HepG2 (cell line): ENCODE data around the gene KLC4. TPM values are rescaled to one million over a fixed set of nuclear protein-coding genes. Genes with fewer than 3 reads are reported as not detected.
A peak's percentile ranks its signal among the peaks of the same experiment; 100 is the strongest.

Experiments used
- ATAC-seq: fragments of 200-7000 bp; cut with Tn5 transposase; 3 replicates; pipeline ENCODE4 v1.9.1; 2020; ENCODE audit warnings: mild to moderate bottlenecking, moderate library complexity
- BruUV-seq: library from RNA; stranded (reverse); fragments of 400-500 nt; replicated peaks from 2 replicates; lab custom pipeline; 2021; lab: Mats Ljungman, UMichigan
- CTCF ChIA-PET: fragments of 300-600 bp; formaldehyde crosslinking; extraction: SDS; loops from one replicate; lab custom pipeline; 2021; ENCODE audit warnings: low total read pairs, inconsistent platforms, low intra/inter-chr PET ratio; lab: Yijun Ruan, JAX
- POLR2A ChIA-PET: fragments of 350-600 bp; sonication (Branson Sonifier 250); formaldehyde crosslinking; loops from one replicate; lab custom pipeline; 2020; ENCODE audit warnings: antibody characterized with exemption, inconsistent platforms; lab: Yijun Ruan, JAX
- DNase-seq: peaks from one replicate; pipeline ENCODE4 v3.0.0-alpha.2; 2015; ENCODE audit warnings: low spot score
- FAIRE-seq: peaks from 3 replicates; lab custom pipeline; 2011; peaks lifted over from hg19 to GRCh38; lab: Jason Lieb, UNC
- H2AFZ ChIP-seq: one replicate; pipeline ENCODE4 v1.6.1; 2011; ENCODE audit warnings: low read length, inconsistent platforms
- H3K27ac ChIP-seq: fragments of 300-600 bp; 3 replicates; pipeline ENCODE4 v1.8.0; 2011; ENCODE audit warnings: mixed run types, mild to moderate bottlenecking, mixed read lengths, low read length, inconsistent platforms; ENCODE audit not compliant: insufficient read depth; ENCODE audit errors: extremely low read length
- H3K27me3 ChIP-seq, 2 experiments: fragments of 200-600 bp in 1 of 2; 2 replicates in 1 of 2; 3 replicates in 1 of 2; pipeline versions ENCODE4 v1.6.0 to v1.8.0; 2011; ENCODE audit warnings: low read length in 2 of 2, mild to moderate bottlenecking in 2 of 2, moderate library complexity in 2 of 2, inconsistent platforms in 1 of 2; ENCODE audit not compliant: insufficient read depth in 2 of 2, control insufficient read depth in 1 of 2
- H3K36me3 ChIP-seq, 2 experiments: fragments of 200-600 bp in 1 of 2; replicated peaks in 1 of 2; 2 replicates in 1 of 2; 3 replicates in 1 of 2; pipeline versions ENCODE4 v1.5.1 to v1.8.0; 2011; ENCODE audit warnings: low read length in 2 of 2, inconsistent platforms in 1 of 2; ENCODE audit not compliant: insufficient read depth in 2 of 2, control insufficient read depth in 1 of 2
- H3K4me1 ChIP-seq: 2 replicates; pipeline ENCODE4 v1.5.1; 2012; ENCODE audit warnings: low read length, inconsistent platforms; ENCODE audit not compliant: insufficient read depth
- H3K4me2 ChIP-seq: 2 replicates; pipeline ENCODE4 v1.6.0; 2011; ENCODE audit warnings: low read depth, low read length, inconsistent platforms
- H3K4me3 ChIP-seq, 3 experiments: fragments of 200-600 bp in 1 of 3; sonication (generic), shearing (Covaris generic) in 1 of 3; replicated peaks in 1 of 3; 2 replicates each; pipeline ENCODE4 v1.5.1; 2011 to 2016; ENCODE audit warnings: low read length in 3 of 3, inconsistent platforms in 2 of 3, low read depth in 2 of 3, mild to moderate bottlenecking in 2 of 3, control low read depth in 1 of 3, mixed read lengths in 1 of 3; ENCODE audit not compliant: insufficient read depth in 1 of 3
- H3K79me2 ChIP-seq: one replicate; pipeline ENCODE4 v1.6.1; 2011; ENCODE audit warnings: low read length, inconsistent platforms; ENCODE audit not compliant: insufficient read depth
- H3K9ac ChIP-seq: 2 replicates; pipeline ENCODE4 v1.6.0; 2011; ENCODE audit warnings: mild to moderate bottlenecking, low read depth, low read length, inconsistent platforms; ENCODE audit not compliant: insufficient read depth
- H3K9me3 ChIP-seq: 2 replicates; pipeline ENCODE4 v1.5.1; 2012; ENCODE audit warnings: mild to moderate bottlenecking, low read length
- H4K20me1 ChIP-seq: 2 replicates; pipeline ENCODE4 v1.6.0; 2011; ENCODE audit warnings: inconsistent platforms, mild to moderate bottlenecking, low read length, moderate library complexity; ENCODE audit not compliant: insufficient read depth
- KMT2A ChIP-seq: sonication (generic); formaldehyde crosslinking; IDR thresholded peaks from 2 replicates; pipeline ENCODE4 v1.4.0; 2020; ENCODE audit warnings: missing genetic modification reagents
- RARA ChIP-seq: IDR thresholded peaks from 2 replicates; pipeline ENCODE4 v1.6.1; 2016; ENCODE audit warnings: missing genetic modification reagents, missing compliant biosample characterization
- TCF7 ChIP-seq: sonication (generic); IDR thresholded peaks from 2 replicates; pipeline ENCODE4 v1.6.1; 2016; ENCODE audit warnings: antibody characterized with exemption, low read depth
- ZFP36L2 ChIP-seq: sonication (generic); formaldehyde crosslinking; IDR thresholded peaks from 2 replicates; pipeline ENCODE4 v1.4.0; 2020; ENCODE audit warnings: missing genetic modification reagents
- ZNF143 ChIP-seq: sonication (generic); formaldehyde crosslinking; IDR thresholded peaks from 2 replicates; pipeline ENCODE4 v1.4.0; 2020; ENCODE audit warnings: missing genetic modification reagents
- ZNF24 ChIP-seq: fragments of 450-650 bp; IDR thresholded peaks from 2 replicates; pipeline ENCODE4 v1.6.1; 2017; ENCODE audit warnings: antibody characterized with exemption, mild to moderate bottlenecking
- ZNF333 ChIP-seq: sonication (generic); formaldehyde crosslinking; IDR thresholded peaks from 2 replicates; pipeline ENCODE4 v1.4.0; 2020; ENCODE audit warnings: mild to moderate bottlenecking, missing genetic modification reagents, borderline replicate concordance
- ZNF547 ChIP-seq: sonication (generic); formaldehyde crosslinking; IDR thresholded peaks from 2 replicates; pipeline ENCODE4 v1.5.1; 2020; ENCODE audit warnings: mild to moderate bottlenecking, missing genetic modification reagents
- WGBS: methylation state at CpG from one replicate; pipeline ENCODE4 v1.1.6; 2017; ENCODE audit warnings: low lambda C conversion rate; 5-methylcytosine and 5-hydroxymethylcytosine counted together
- in situ Hi-C: cut with HindIII; loops from 2 replicates; pipeline ENCODE4 v1.10.0; 2017; ENCODE audit warnings: low pct_unique_long_range_greater_than_20kb; ENCODE audit not compliant: extremely low pct_ligation_motif_present
- intact Hi-C: fragments of 100-400 bp; cut with micrococcal nuclease; formaldehyde crosslinking; loops from one replicate; pipeline ENCODE4 v1.10.0; 2022; ENCODE audit not compliant: unreplicated experiment
- polyA plus RNA-seq, 8 experiments: library from polyadenylated mRNA; depleted of rRNA in 3 of 8; stranded (reverse) in 7 of 8; unstranded in 1 of 8; fragments of >200 nt; fragmentation: Illumina TruSeq in 4 of 8; extraction: Trizol in 4 of 8; gene quantifications; 2 replicates each; pipeline versions ENCODE4 v1.2.1 to v1.2.3, GENCODE V29; 2011 to 2016; ENCODE audit warnings: low read depth in 4 of 8, missing spikeins in 1 of 8, mixed read lengths in 1 of 8; ENCODE audit not compliant: insufficient read depth in 1 of 8
- total RNA-seq, 5 experiments: library from RNA; depleted of rRNA; stranded (reverse); fragments of >200 nt; fragmentation: Illumina TruSeq; extraction: Trizol; gene quantifications; 2 replicates each; pipeline ENCODE4 v1.2.3, GENCODE V29; 2016; ENCODE audit warnings: low read depth in 1 of 5
- TF ChIP-seq, protein P1 (sequence below): sonication (generic); formaldehyde crosslinking; IDR thresholded peaks from 2 replicates; pipeline ENCODE4 v1.5.1; 2020; ENCODE audit warnings: mild to moderate bottlenecking, missing genetic modification reagents, borderline replicate concordance
- TF ChIP-seq, protein P2 (sequence below): sonication (generic); formaldehyde crosslinking; IDR thresholded peaks from 2 replicates; pipeline ENCODE4 v1.4.0; 2020; ENCODE audit warnings: missing genetic modification reagents
- TF ChIP-seq, protein P3 (sequence below), 2 experiments: sonication (generic) in 1 of 2; formaldehyde crosslinking in 1 of 2; IDR thresholded peaks; 2 replicates each; pipeline versions ENCODE4 v1.6.1 to v1.9.0; 2014 to 2022; ENCODE audit warnings: antibody characterized with exemption in 1 of 2, borderline replicate concordance in 1 of 2, inconsistent platforms in 1 of 2, low read depth in 1 of 2, missing genetic modification reagents in 1 of 2

The KLC4 gene
- total and polyA plus RNA-seq, 2 of the 13 experiments (the other 11 are each of a cell fraction or from before 2014, with no cell fraction given) = 45.4 to 70.4 TPM

DNA sequence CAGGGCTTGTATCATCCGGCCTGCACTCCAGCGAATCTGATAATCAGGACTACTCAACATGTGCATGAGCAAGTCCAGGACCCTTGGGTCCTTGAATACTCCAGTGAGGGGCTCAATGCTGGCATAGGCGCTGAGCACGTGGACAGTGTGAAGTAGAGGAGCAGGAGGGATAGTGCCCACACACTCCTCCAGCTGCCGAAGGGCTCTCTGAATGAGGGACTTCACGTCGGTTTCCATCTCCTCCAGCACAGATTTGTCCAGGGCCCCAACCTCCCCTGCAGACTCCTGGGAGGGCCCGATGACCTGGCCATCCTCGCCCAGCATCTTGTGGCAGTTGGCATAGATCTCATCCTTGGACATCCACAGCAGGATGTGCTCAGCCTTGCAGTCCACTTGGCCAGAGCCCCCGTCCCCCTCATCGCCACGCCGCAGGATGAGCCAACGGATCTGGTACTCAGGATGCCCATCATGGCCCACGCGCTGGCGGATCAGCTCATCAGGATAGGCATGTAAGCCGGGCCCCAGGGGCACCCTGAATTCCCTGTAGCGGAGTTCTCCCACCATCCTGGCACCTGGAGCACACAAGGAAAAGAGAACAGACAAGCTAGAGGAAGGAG lies 7.1 kb upstream of the KLC4 start:
- POLR2A ChIA-PET = interaction anchor here (0.9 to 3.4 kb wide), 3 partner anchors 38 to 123 kb away, joined by 3 to 45 read pairs (median 16); partner anchors contain the start of genes CNPY3, KLHDC3 and MEA1
- Histone ChIP-seq H3K27me3 (no peaks in the 10 kb centered on the region), H3K9me3 (no peaks in the 10 kb centered on the region), H3K4me3 (peak overlapping the region; percentile 75 to 96 (median 94); a peak in 5 of 6 replicates), H3K4me2 (peak overlapping the region; percentile 91), H4K20me1 (no peaks in the 10 kb centered on the region), H3K9ac (peak overlapping the region; percentile 98), H3K36me3 (peaks cover 17 to 48% of the 10 kb centered on the region in 2 experiments), H3K4me1 (peaks cover 37% of the 10 kb centered on the region), H3K27ac (peak overlapping the region; percentile 84), H2AFZ (no peak overlapping the region), H3K79me2 (peaks cover 31% of the 10 kb centered on the region)
- CTCF ChIA-PET = no interaction called here
- BruUV-seq = TSS peak; percentile 42
- no peak for FAIRE-seq
- no peak for ATAC-seq
- WGBS = 96% methylated on average over 19 of the region's 19 CpGs
- in situ Hi-C loops (no loop called here), intact Hi-C loops (loop anchor here (5.0 kb wide), 1 partner anchor 40 kb away; the partner anchor contains the start of genes KLHDC3 and MEA1)
- no peak for DNase-seq
- no peak for TF ChIP-seq ZFP36L2
- TF ChIP-seq, protein P1, sequence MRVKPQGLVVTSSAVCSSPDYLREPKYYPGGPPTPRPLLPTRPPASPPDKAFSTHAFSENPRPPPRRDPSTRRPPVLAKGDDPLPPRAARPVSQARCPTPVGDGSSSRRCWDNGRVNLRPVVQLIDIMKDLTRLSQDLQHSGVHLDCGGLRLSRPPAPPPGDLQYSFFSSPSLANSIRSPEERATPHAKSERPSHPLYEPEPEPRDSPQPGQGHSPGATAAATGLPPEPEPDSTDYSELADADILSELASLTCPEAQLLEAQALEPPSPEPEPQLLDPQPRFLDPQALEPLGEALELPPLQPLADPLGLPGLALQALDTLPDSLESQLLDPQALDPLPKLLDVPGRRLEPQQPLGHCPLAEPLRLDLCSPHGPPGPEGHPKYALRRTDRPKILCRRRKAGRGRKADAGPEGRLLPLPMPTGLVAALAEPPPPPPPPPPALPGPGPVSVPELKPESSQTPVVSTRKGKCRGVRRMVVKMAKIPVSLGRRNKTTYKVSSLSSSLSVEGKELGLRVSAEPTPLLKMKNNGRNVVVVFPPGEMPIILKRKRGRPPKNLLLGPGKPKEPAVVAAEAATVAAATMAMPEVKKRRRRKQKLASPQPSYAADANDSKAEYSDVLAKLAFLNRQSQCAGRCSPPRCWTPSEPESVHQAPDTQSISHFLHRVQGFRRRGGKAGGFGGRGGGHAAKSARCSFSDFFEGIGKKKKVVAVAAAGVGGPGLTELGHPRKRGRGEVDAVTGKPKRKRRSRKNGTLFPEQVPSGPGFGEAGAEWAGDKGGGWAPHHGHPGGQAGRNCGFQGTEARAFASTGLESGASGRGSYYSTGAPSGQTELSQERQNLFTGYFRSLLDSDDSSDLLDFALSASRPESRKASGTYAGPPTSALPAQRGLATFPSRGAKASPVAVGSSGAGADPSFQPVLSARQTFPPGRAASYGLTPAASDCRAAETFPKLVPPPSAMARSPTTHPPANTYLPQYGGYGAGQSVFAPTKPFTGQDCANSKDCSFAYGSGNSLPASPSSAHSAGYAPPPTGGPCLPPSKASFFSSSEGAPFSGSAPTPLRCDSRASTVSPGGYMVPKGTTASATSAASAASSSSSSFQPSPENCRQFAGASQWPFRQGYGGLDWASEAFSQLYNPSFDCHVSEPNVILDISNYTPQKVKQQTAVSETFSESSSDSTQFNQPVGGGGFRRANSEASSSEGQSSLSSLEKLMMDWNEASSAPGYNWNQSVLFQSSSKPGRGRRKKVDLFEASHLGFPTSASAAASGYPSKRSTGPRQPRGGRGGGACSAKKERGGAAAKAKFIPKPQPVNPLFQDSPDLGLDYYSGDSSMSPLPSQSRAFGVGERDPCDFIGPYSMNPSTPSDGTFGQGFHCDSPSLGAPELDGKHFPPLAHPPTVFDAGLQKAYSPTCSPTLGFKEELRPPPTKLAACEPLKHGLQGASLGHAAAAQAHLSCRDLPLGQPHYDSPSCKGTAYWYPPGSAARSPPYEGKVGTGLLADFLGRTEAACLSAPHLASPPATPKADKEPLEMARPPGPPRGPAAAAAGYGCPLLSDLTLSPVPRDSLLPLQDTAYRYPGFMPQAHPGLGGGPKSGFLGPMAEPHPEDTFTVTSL (CRISPR knock-in tag) = 0 out of 2 replicates have a peak, but pooled peaks have one; percentile 9
- TF ChIP-seq KMT2A (CRISPR knock-in tag) = no peak
- TF ChIP-seq ZNF143 = no peak
- TF ChIP-seq RARA (CRISPR knock-in tag) = no peak
- TF ChIP-seq ZNF547 = no peak
- no peak for TF ChIP-seq TCF7
- TF ChIP-seq, protein P2, sequence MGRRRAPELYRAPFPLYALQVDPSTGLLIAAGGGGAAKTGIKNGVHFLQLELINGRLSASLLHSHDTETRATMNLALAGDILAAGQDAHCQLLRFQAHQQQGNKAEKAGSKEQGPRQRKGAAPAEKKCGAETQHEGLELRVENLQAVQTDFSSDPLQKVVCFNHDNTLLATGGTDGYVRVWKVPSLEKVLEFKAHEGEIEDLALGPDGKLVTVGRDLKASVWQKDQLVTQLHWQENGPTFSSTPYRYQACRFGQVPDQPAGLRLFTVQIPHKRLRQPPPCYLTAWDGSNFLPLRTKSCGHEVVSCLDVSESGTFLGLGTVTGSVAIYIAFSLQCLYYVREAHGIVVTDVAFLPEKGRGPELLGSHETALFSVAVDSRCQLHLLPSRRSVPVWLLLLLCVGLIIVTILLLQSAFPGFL = no peak
- TF ChIP-seq ZNF24 = no peak
- peak; percentile 51; the same call in 1 of the 2 replicates for TF ChIP-seq ZNF333 (CRISPR knock-in tag)
- TF ChIP-seq, protein P3, sequence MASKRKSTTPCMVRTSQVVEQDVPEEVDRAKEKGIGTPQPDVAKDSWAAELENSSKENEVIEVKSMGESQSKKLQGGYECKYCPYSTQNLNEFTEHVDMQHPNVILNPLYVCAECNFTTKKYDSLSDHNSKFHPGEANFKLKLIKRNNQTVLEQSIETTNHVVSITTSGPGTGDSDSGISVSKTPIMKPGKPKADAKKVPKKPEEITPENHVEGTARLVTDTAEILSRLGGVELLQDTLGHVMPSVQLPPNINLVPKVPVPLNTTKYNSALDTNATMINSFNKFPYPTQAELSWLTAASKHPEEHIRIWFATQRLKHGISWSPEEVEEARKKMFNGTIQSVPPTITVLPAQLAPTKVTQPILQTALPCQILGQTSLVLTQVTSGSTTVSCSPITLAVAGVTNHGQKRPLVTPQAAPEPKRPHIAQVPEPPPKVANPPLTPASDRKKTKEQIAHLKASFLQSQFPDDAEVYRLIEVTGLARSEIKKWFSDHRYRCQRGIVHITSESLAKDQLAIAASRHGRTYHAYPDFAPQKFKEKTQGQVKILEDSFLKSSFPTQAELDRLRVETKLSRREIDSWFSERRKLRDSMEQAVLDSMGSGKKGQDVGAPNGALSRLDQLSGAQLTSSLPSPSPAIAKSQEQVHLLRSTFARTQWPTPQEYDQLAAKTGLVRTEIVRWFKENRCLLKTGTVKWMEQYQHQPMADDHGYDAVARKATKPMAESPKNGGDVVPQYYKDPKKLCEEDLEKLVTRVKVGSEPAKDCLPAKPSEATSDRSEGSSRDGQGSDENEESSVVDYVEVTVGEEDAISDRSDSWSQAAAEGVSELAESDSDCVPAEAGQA (IDR thresholded peaks at IDR 0.05; ENCODE audit: low read depth) = no peak
- TF ChIP-seq, protein P3 (CRISPR knock-in tag; IDR thresholded peaks at IDR 0.05; ENCODE audit: borderline replicate concordance) = no peak
